Measurements from ENCODE around the gene KRTAP10-3.
A peak's percentile ranks its signal among the peaks of the same experiment; 100 is the strongest.
"Not testable (repeated sequence)": the region's sequence is repeated elsewhere in the genome, so short reads cannot be mapped to it uniquely, and the experiment has no call there.

KRTAP10-3 gene

DNA sequence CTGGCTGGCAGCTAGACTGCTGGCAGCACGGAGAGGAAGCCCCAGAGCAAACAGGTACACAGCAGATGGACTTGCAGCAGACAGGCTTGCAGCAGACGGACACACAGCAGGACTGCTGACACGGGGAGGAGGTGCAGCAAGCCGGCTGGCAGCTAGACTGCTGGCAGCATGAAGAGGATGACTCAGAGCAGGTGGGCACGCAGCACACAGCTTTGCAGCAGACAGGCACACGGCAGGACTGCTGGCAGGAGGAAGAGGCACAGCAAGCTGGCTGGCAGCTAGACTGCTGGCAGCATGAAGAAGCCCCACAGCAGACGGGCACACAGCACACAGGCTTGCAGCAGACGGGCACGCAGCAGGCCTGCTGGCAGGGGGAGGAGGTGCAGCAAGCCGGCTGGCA lies 7.8 kb downstream of the KRTAP10-3 start:
- CTCF ChIA-PET: no interaction called here
- no peak overlapping the region for H3K27ac ChIP-seq (ENCODE audit: extremely low read depth, low read depth, low read length)
- no peaks in the 10 kb centered on the region for H3K36me3 ChIP-seq (ENCODE audit: control insufficient read depth in 2 of 2, insufficient read depth in 1 of 2, low read length in 2 of 2)
- H3K4me1 ChIP-seq (ENCODE audit: control insufficient read depth, insufficient read depth, low read length): no peaks in the 10 kb centered on the region
- POLR2A ChIA-PET: no interaction called here
- no peak for TF ChIP-seq ZNF114 (tag by site-specific recombination; IDR thresholded peaks at IDR 0.05)
- no peak for TF ChIP-seq ZNF175 (tag by site-specific recombination; IDR thresholded peaks at IDR 0.05)
- TF ChIP-seq ZNF707 (tag by site-specific recombination; IDR thresholded peaks at IDR 0.05): no peak
- TF ChIP-seq, protein P1, sequence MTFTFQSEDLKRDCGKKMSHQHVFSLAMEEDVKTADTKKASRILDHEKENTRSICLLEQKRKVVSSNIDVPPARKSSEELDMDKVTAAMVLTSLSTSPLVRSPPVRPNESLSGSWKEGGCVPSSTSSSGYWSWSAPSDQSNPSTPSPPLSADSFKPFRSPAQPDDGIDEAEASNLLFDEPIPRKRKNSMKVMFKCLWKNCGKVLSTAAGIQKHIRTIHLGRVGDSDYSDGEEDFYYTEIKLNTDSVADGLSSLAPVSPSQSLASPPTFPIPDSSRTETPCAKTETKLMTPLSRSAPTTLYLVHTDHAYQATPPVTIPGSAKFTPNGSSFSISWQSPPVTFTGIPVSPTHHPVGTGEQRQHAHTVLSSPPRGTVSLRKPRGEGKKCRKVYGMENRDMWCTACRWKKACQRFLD (tag by site-specific recombination; IDR thresholded peaks at IDR 0.05): no peak
- no peak for TF ChIP-seq MEIS1 (CRISPR knock-in tag; IDR thresholded peaks at IDR 0.05; ENCODE audit: borderline replicate concordance)
- no peak for TF ChIP-seq ZNF184 (tag by site-specific recombination; IDR thresholded peaks at IDR 0.05)
- TF ChIP-seq ZNF132 (tag by site-specific recombination; IDR thresholded peaks at IDR 0.05; ENCODE audit: borderline replicate concordance): no peak
- no peak for TF ChIP-seq ZNF449 (tag by site-specific recombination; IDR thresholded peaks at IDR 0.05)
- no peak for TF ChIP-seq FEZF1 (tag by site-specific recombination; IDR thresholded peaks at IDR 0.05)
- no peak for TF ChIP-seq ZNF670 (tag by site-specific recombination; IDR thresholded peaks at IDR 0.05; ENCODE audit: low read depth)
- no peak for TF ChIP-seq ZNF530 (tag by site-specific recombination; IDR thresholded peaks at IDR 0.05; ENCODE audit: low read depth)
- TF ChIP-seq, protein P2, sequence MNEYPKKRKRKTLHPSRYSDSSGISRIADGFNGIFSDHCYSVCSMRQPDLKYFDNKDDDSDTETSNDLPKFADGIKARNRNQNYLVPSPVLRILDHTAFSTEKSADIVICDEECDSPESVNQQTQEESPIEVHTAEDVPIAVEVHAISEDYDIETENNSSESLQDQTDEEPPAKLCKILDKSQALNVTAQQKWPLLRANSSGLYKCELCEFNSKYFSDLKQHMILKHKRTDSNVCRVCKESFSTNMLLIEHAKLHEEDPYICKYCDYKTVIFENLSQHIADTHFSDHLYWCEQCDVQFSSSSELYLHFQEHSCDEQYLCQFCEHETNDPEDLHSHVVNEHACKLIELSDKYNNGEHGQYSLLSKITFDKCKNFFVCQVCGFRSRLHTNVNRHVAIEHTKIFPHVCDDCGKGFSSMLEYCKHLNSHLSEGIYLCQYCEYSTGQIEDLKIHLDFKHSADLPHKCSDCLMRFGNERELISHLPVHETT (tag by site-specific recombination; IDR thresholded peaks at IDR 0.05): no peak
- no peak for TF ChIP-seq ZFP69B (tag by site-specific recombination; IDR thresholded peaks at IDR 0.05)
- TF ChIP-seq ZSCAN30 (tag by site-specific recombination; IDR thresholded peaks at IDR 0.05): no peak
- no peak for TF ChIP-seq ZNF501 (tag by site-specific recombination; IDR thresholded peaks at IDR 0.05)
- no peak for TF ChIP-seq ZXDB (tag by site-specific recombination; IDR thresholded peaks at IDR 0.05)
- TF ChIP-seq ZFP3 (tag by site-specific recombination; IDR thresholded peaks at IDR 0.05; ENCODE audit: low read depth): no peak
- TF ChIP-seq ZNF623 (tag by site-specific recombination; IDR thresholded peaks at IDR 0.05): no peak
- no peak for TF ChIP-seq ZNF701 (tag by site-specific recombination; IDR thresholded peaks at IDR 0.05)
- TF ChIP-seq ZBTB17 (tag by site-specific recombination; IDR thresholded peaks at IDR 0.05): no peak
- no peaks in the 10 kb centered on the region for H3K9me3 ChIP-seq (ENCODE audit: control insufficient read depth, insufficient read depth, low read depth, low read length)
- no peak overlapping the region for H3K4me3 ChIP-seq (ENCODE audit: low read depth, low read length)

- H3K4me1 ChIP-seq (ENCODE audit: control insufficient read depth, insufficient read depth, low read length); H3K9me3 ChIP-seq (ENCODE audit: control insufficient read depth, insufficient read depth, low read depth, low read length); H3K27ac ChIP-seq (ENCODE audit: extremely low read depth, low read depth, low read length); H3K4me3 ChIP-seq (ENCODE audit: low read depth, low read length); CTCF ChIA-PET; POLR2A ChIA-PET; H3K36me3 ChIP-seq (ENCODE audit: control insufficient read depth in 2 of 2, insufficient read depth in 1 of 2, low read length in 2 of 2): not testable (repeated sequence)
These were observed 8.3 kb downstream of the KRTAP10-3 start for GRCh38 chr21:44550285-44550684.

- Histone ChIP-seq H3K27ac (ENCODE audit: extremely low read depth, low read depth, low read length) (no peak overlapping the region), H3K36me3 (ENCODE audit: control insufficient read depth in 2 of 2, insufficient read depth in 1 of 2, low read length in 2 of 2) (no peaks in the 10 kb centered on the region), H3K4me1 (ENCODE audit: control insufficient read depth, insufficient read depth, low read length) (no peaks in the 10 kb centered on the region), H3K4me3 (ENCODE audit: low read depth, low read length) (no peak overlapping the region), H3K9me3 (ENCODE audit: control insufficient read depth, insufficient read depth, low read depth, low read length) (no peaks in the 10 kb centered on the region)
- TF ChIP-seq, protein P3, sequence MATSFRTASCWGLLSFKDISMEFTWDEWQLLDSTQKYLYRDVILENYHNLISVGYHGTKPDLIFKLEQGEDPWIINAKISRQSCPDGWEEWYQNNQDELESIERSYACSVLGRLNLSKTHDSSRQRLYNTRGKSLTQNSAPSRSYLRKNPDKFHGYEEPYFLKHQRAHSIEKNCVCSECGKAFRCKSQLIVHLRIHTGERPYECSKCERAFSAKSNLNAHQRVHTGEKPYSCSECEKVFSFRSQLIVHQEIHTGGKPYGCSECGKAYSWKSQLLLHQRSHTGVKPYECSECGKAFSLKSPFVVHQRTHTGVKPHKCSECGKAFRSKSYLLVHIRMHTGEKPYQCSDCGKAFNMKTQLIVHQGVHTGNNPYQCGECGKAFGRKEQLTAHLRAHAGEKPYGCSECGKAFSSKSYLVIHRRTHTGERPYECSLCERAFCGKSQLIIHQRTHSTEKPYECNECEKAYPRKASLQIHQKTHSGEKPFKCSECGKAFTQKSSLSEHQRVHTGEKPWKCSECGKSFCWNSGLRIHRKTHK (tag by site-specific recombination; IDR thresholded peaks at IDR 0.05): no peak
- TF ChIP-seq ZIC2 (tag by site-specific recombination; IDR thresholded peaks at IDR 0.05): peak; percentile 79
- TF ChIP-seq ZFHX2 (tag by site-specific recombination; conservative IDR thresholded peaks at IDR 0.05): 0 out of 2 replicates have a peak, but pooled peaks have one; percentile 8
- ChIA-PET CTCF (no interaction called here), POLR2A (no interaction called here)
These were observed 8.9 kb downstream of the KRTAP10-3 start for GRCh38 chr21:44549525-44550211.
